Fibroblast of lung (primary cell): ENCODE measurements around the gene TMEM117. TPM values are rescaled to one million over a fixed set of nuclear protein-coding genes. Genes with fewer than 3 reads are reported as not detected.
"Not testable (repeated sequence)": the region's sequence is repeated elsewhere in the genome, so short reads cannot be mapped to it uniquely, and the experiment has no call there.

Experiments used
- DNase-seq, 2 donors: peaks; one replicate each; pipeline versions ENCODE4 v3.0.0 to v3.0.0-alpha.2; 2010; ENCODE audit warnings: low read depth in 2 of 2
- H2AFZ ChIP-seq: 2 replicates; pipeline ENCODE4 v1.5.1; 2012; ENCODE audit warnings: low read length, control low read depth, inconsistent platforms
- H3K27ac ChIP-seq: 2 replicates; pipeline ENCODE4 v1.5.1; 2011; ENCODE audit warnings: low read length, control low read depth; ENCODE audit not compliant: insufficient read depth
- H3K27me3 ChIP-seq: 2 replicates; pipeline ENCODE4 v1.5.1; 2011; ENCODE audit warnings: mild to moderate bottlenecking, low read length; ENCODE audit not compliant: control insufficient read depth, insufficient read depth
- H3K36me3 ChIP-seq: 2 replicates; pipeline ENCODE4 v1.5.1; 2011; ENCODE audit warnings: low read length; ENCODE audit not compliant: control insufficient read depth, insufficient read depth
- H3K4me1 ChIP-seq: 2 replicates; pipeline ENCODE4 v1.5.1; 2011; ENCODE audit warnings: low read length; ENCODE audit not compliant: control insufficient read depth, insufficient read depth; ENCODE audit errors: extremely low read depth
- H3K4me2 ChIP-seq: 2 replicates; pipeline ENCODE4 v1.5.1; 2011; ENCODE audit warnings: low read length, control low read depth; ENCODE audit not compliant: insufficient read depth; ENCODE audit errors: extremely low read depth
- H3K4me3 ChIP-seq, 4 experiments: fragments of 200-600 bp in 1 of 4; sonication (generic) in 1 of 4; replicated peaks in 1 of 4; 2 replicates each; pipeline ENCODE4 v1.5.1; 2011 to 2016; ENCODE audit warnings: low read length in 4 of 4, low read depth in 3 of 4, mild to moderate bottlenecking in 3 of 4, control low read depth in 2 of 4, inconsistent platforms in 1 of 4, mixed read lengths in 1 of 4; ENCODE audit not compliant: insufficient read depth in 1 of 4; ENCODE audit errors: control extremely low read depth in 1 of 4
- H3K79me2 ChIP-seq: 2 replicates; pipeline ENCODE4 v1.5.1; 2012; ENCODE audit warnings: mild to moderate bottlenecking, low read length, inconsistent platforms; ENCODE audit not compliant: control insufficient read depth, insufficient read depth
- H3K9ac ChIP-seq: 2 replicates; pipeline ENCODE4 v1.5.1; 2011; ENCODE audit warnings: mild to moderate bottlenecking, low read length, control low read depth; ENCODE audit not compliant: insufficient read depth
- H3K9me3 ChIP-seq: 2 replicates; pipeline ENCODE4 v1.5.1; 2012; ENCODE audit warnings: low read depth, low read length; ENCODE audit not compliant: control insufficient read depth, insufficient read depth
- H4K20me1 ChIP-seq: 2 replicates; pipeline ENCODE4 v1.5.1; 2011; ENCODE audit warnings: low read length; ENCODE audit not compliant: control insufficient read depth, insufficient read depth; ENCODE audit errors: extremely low read depth
- EZH2 ChIP-seq: IDR thresholded peaks from 2 replicates; pipeline ENCODE4 v1.5.1; 2012; ENCODE audit warnings: low read length, control low read depth, mild to moderate bottlenecking; ENCODE audit errors: missing control alignments
- polyA plus RNA-seq, 2 donors: library from polyadenylated mRNA; depleted of rRNA in 1 of 2; stranded (reverse) in 1 of 2; unstranded in 1 of 2; fragments of >200 nt; gene quantifications; 2 replicates each; pipeline ENCODE4 v1.2.1, GENCODE V29; 2011 to 2012; ENCODE audit warnings: missing spikeins in 1 of 2
- total RNA-seq: library from RNA; depleted of rRNA; stranded (reverse); fragments of >200 nt; gene quantifications from 2 replicates; pipeline ENCODE4 v1.2.1, GENCODE V29; 2014
- TF ChIP-seq, protein P1 (sequence below), 2 donors: IDR thresholded peaks in 1 of 2; conservative IDR thresholded peaks in 1 of 2; 1 replicate in 1 of 2; 2 replicates in 1 of 2; pipeline ENCODE4 v1.5.1; 2011 to 2012; ENCODE audit warnings: low read length in 2 of 2, control low read depth in 1 of 2, inconsistent platforms in 1 of 2, low read depth in 1 of 2, mild to moderate bottlenecking in 1 of 2

TMEM117 gene
- total and polyA plus RNA-seq, 2 donors (not counting 1 experiment from before 2014, with no cell fraction given), result 7.6 to 7.8 TPM

DNA sequence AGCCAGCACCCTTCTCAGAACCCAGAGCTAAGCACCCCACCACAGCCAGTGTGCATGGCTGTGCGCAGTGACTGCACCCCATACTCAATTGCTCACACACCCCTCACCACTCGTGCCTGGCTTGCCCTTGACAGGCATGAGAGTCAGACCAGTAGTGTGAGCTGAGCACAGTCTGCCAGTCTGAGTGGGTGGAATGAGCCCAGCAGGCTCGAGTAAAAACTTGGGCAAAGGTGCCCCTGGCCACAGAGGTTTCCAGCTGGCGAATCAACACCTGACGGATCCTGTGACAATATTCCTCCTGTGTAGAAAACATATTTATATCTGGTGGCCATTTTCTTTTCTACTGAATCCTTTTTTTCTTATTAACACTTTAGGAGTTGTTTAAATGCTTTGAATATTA lies 202.5 kb downstream of the TMEM117 start:
- Histone ChIP-seq H3K9ac (no peak overlapping the region), H3K36me3 (no peaks in the 10 kb centered on the region), H3K9me3 (no peaks in the 10 kb centered on the region), H3K27me3 (no peaks in the 10 kb centered on the region), H3K4me2 (no peak overlapping the region), H3K79me2 (no peaks in the 10 kb centered on the region), H3K27ac (no peak overlapping the region), H2AFZ (no peak overlapping the region), H3K4me3 (no peak overlapping the region), H3K4me1 (no peaks in the 10 kb centered on the region), H4K20me1 (no peaks in the 10 kb centered on the region)
- DNase-seq, result no peak
- TF ChIP-seq EZH2, result no peak
- TF ChIP-seq, protein P1, sequence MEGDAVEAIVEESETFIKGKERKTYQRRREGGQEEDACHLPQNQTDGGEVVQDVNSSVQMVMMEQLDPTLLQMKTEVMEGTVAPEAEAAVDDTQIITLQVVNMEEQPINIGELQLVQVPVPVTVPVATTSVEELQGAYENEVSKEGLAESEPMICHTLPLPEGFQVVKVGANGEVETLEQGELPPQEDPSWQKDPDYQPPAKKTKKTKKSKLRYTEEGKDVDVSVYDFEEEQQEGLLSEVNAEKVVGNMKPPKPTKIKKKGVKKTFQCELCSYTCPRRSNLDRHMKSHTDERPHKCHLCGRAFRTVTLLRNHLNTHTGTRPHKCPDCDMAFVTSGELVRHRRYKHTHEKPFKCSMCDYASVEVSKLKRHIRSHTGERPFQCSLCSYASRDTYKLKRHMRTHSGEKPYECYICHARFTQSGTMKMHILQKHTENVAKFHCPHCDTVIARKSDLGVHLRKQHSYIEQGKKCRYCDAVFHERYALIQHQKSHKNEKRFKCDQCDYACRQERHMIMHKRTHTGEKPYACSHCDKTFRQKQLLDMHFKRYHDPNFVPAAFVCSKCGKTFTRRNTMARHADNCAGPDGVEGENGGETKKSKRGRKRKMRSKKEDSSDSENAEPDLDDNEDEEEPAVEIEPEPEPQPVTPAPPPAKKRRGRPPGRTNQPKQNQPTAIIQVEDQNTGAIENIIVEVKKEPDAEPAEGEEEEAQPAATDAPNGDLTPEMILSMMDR (conservative IDR thresholded peaks at IDR 0.05 in 1 of 2, IDR thresholded peaks at IDR 0.05 in 1 of 2; ENCODE audit: low read depth in 1 of 2, low read length in 2 of 2), result no peak

DNA sequence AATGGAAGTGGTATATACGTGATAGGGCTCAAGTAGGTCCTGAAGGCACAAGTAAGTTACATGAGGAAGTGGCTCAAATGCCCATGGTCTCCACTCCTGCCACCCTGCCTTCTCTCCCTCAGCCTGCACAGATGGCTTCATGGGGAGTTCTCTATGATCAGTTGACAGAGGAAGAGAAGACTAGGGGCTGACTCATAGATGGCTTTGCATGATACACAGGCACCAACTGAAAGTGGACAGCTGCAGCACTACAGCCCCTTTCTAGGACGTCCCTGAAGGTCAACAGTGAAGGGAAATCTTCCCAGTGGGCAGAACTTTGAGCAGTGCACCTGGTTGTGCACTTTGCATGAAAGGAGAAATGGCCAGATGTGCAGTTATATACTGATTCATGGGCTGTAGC lies 208.6 kb downstream of the TMEM117 start:
- DNase-seq, H2AFZ ChIP-seq, H3K27ac ChIP-seq, H3K4me1 ChIP-seq, H3K36me3 ChIP-seq, H3K9ac ChIP-seq, H3K4me2 ChIP-seq, H3K79me2 ChIP-seq, H3K4me3 ChIP-seq, H3K27me3 ChIP-seq, H4K20me1 ChIP-seq, H3K9me3 ChIP-seq: not testable (repeated sequence)

DNA sequence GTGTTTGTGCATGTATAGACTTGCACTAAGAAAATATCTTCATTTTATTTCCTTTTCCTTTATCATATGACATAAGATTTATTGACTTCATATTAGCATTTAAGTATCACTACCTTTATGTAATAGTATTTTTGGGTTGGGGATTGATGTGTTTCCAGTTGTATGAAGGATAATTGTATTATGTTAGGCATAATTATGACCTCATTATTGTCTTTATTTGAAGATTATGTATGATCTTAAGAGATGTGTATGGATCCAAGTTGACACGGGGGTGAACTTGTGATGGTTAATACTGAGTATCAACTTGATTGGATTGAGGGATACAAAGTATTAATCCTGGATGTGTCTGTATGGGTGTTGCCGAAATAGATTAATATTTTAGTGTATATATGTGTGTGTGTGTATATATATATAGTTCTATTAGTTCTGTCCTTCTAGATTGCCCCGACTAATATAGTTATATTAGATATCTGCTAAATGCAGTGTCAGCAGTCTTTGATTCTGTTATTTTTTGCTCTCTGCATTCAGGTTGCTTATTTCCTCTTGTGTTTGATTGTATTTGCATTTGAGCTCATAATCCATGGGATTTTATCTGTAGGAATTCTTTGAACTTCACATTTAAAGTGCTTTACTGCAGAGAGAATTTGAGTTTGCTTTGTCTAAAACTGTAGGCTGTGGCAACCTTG lies 211.0 kb downstream of the TMEM117 start:
- H3K9me3 ChIP-seq, result no peaks in the 10 kb centered on the region
- H3K4me1 ChIP-seq, result no peaks in the 10 kb centered on the region
- H4K20me1 ChIP-seq, result no peaks in the 10 kb centered on the region
- no peaks in the 10 kb centered on the region for H3K27me3 ChIP-seq
- H3K4me2 ChIP-seq, result no peak overlapping the region
- H3K36me3 ChIP-seq, result no peaks in the 10 kb centered on the region
- no peak for DNase-seq
- no peak overlapping the region for H3K4me3 ChIP-seq
- no peak overlapping the region for H3K27ac ChIP-seq
- TF ChIP-seq EZH2, result no peak
- TF ChIP-seq, protein P1 (conservative IDR thresholded peaks at IDR 0.05 in 1 of 2, IDR thresholded peaks at IDR 0.05 in 1 of 2; ENCODE audit: low read depth in 1 of 2, low read length in 2 of 2), result no peak
- no peak overlapping the region for H3K9ac ChIP-seq
- no peaks in the 10 kb centered on the region for H3K79me2 ChIP-seq
- no peak overlapping the region for H2AFZ ChIP-seq
